Esophagus (tissue), 2 donors: ENCODE data around the gene SLCO4C1. TPM values are rescaled to one million over a fixed set of nuclear protein-coding genes. Genes with fewer than 3 reads are reported as not detected.
"Not testable (repeated sequence)": the region's sequence is repeated elsewhere in the genome, so short reads cannot be mapped to it uniquely, and the experiment has no call there.

ENCODE experiments used
- H3K27ac ChIP-seq, 2 donors: one replicate each; pipeline ENCODE4 v1.5.1; 2013; ENCODE audit warnings: low read depth in 2 of 2, mild to moderate bottlenecking in 2 of 2, inconsistent platforms in 1 of 2, low read length in 1 of 2, moderate library complexity in 1 of 2
- H3K27me3 ChIP-seq, 2 donors: one replicate each; pipeline ENCODE4 v1.6.1; 2013; ENCODE audit warnings: low read length in 2 of 2, control low read depth in 1 of 2, mild to moderate bottlenecking in 1 of 2; ENCODE audit not compliant: insufficient read depth in 2 of 2, control insufficient read depth in 1 of 2
- H3K36me3 ChIP-seq, 2 donors: one replicate each; pipeline ENCODE4 v1.6.1; 2013; ENCODE audit warnings: low read length in 1 of 2; ENCODE audit not compliant: control insufficient read depth in 2 of 2, insufficient read depth in 2 of 2
- H3K4me1 ChIP-seq, 2 donors: one replicate each; pipeline ENCODE4 v1.6.1; 2013; ENCODE audit warnings: low read length in 1 of 2; ENCODE audit not compliant: control insufficient read depth in 2 of 2, insufficient read depth in 2 of 2
- H3K4me3 ChIP-seq, 2 donors: one replicate each; pipeline ENCODE4 v1.5.1; 2013; ENCODE audit warnings: low read length in 2 of 2, mild to moderate bottlenecking in 2 of 2, low read depth in 1 of 2, moderate library complexity in 1 of 2
- H3K9me3 ChIP-seq, 2 donors: one replicate each; pipeline ENCODE4 v1.6.1; 2013; ENCODE audit warnings: mild to moderate bottlenecking in 2 of 2, low read depth in 1 of 2, low read length in 1 of 2, moderate library complexity in 1 of 2; ENCODE audit not compliant: control insufficient read depth in 2 of 2, insufficient read depth in 1 of 2
- WGBS, 2 donors: extraction: QIAGEN DNeasy Blood & Tissue Kit; methylation state at CpG; one replicate each; pipeline ENCODE4 v1.1.7; 2013; 5-methylcytosine and 5-hydroxymethylcytosine counted together
- polyA plus RNA-seq, 2 donors: library from polyadenylated mRNA; stranded (reverse); fragments of 200-250 nt; gene quantifications; one replicate each; pipeline ENCODE4 v1.2.3, GENCODE V29; 2013
- donor health status: healthy with polysubstance abuse.
- donor health status: Bipolar disorder and iron deficiency.

Gene SLCO4C1, protein sequence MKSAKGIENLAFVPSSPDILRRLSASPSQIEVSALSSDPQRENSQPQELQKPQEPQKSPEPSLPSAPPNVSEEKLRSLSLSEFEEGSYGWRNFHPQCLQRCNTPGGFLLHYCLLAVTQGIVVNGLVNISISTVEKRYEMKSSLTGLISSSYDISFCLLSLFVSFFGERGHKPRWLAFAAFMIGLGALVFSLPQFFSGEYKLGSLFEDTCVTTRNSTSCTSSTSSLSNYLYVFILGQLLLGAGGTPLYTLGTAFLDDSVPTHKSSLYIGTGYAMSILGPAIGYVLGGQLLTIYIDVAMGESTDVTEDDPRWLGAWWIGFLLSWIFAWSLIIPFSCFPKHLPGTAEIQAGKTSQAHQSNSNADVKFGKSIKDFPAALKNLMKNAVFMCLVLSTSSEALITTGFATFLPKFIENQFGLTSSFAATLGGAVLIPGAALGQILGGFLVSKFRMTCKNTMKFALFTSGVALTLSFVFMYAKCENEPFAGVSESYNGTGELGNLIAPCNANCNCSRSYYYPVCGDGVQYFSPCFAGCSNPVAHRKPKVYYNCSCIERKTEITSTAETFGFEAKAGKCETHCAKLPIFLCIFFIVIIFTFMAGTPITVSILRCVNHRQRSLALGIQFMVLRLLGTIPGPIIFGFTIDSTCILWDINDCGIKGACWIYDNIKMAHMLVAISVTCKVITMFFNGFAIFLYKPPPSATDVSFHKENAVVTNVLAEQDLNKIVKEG
- under 1 TPM in 1 of 2 donors, not detected in 1; 0.04 TPM for polyA plus RNA-seq

GRCh38 chr5:102296178-102296817 lies at the start of gene SLCO4C1:
SLCO4C1 (minus strand) TSS chr5:102296284; CDS start chr5:102296262, 22 bp downstream.
- peaks cover 2 to 8% of the 10 kb centered on the region in 2 donors for H3K4me1 ChIP-seq
- H3K27ac ChIP-seq, result no peak within 1 kb of the TSS
- peak within 1 kb of the TSS; percentile 28 to 40 for H3K4me3 ChIP-seq
- no peaks in the 10 kb centered on the region for H3K36me3 ChIP-seq
- H3K9me3 ChIP-seq, result no peaks in the 10 kb centered on the region
- 1 to 3% methylated on average over 42 of the region's 42 CpGs for WGBS, 2 donors
- H3K27me3 ChIP-seq, result no peaks in the 10 kb centered on the region

GRCh38 chr5:102341681-102342288 lies 45.7 kb upstream of the SLCO4C1 start:
- no peaks in the 10 kb centered on the region for H3K4me1 ChIP-seq
- peaks cover 0 to 4% of the 10 kb centered on the region in 2 donors for H3K9me3 ChIP-seq
- H3K4me3 ChIP-seq, result no peak overlapping the region
- 43 to 51% methylated on average over 2 of the region's 2 CpGs for WGBS, 2 donors
- no peaks in the 10 kb centered on the region for H3K27me3 ChIP-seq
- H3K36me3 ChIP-seq, result no peaks in the 10 kb centered on the region
- H3K27ac ChIP-seq, result no peak overlapping the region

DNA sequence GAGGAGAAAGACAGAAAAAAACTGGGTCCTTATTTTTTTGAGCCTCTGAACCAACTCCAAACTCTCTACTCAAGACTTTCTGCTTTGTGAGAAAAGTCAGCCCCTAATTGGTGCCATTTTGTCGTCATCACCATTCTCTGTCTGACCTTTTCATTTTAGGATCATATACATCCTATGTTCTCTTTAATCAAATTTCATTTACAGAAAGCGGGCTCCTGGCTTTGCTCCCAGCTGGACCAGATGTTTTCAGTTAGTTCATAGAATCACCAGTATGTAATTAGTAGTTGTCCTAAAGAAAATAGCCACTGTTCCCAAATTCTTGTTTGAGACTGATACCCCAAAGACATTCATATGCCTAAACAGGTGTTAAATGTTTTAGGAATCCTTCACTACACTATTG lies 28.6 kb upstream of the SLCO4C1 start:
- Histone ChIP-seq H3K27me3 (no peaks in the 10 kb centered on the region), H3K36me3 (no peaks in the 10 kb centered on the region), H3K4me1 (no peaks in the 10 kb centered on the region), H3K4me3 (no peak overlapping the region), H3K9me3 (peaks cover 0 to 2% of the 10 kb centered on the region in 2 donors), H3K27ac (no peak overlapping the region)
- 54 to 64% methylated on average over 2 of the region's 2 CpGs for WGBS, 2 donors

GRCh38 chr5:102318801-102319200 lies 22.7 kb upstream of the SLCO4C1 start:
- H3K4me1 ChIP-seq, H3K27ac ChIP-seq, H3K27me3 ChIP-seq, H3K9me3 ChIP-seq, H3K4me3 ChIP-seq, H3K36me3 ChIP-seq: not testable (repeated sequence)
- 78 to 83% methylated on average over 4 of the region's 4 CpGs for WGBS, 2 donors

- Histone ChIP-seq H3K4me3 (no peak overlapping the region), H3K4me1 (no peaks in the 10 kb centered on the region), H3K9me3 (no peaks in the 10 kb centered on the region), H3K27me3 (no peaks in the 10 kb centered on the region), H3K36me3 (no peaks in the 10 kb centered on the region), H3K27ac (no peak overlapping the region)
- WGBS, 2 donors, result 79 to 83% methylated on average over 1 of the region's 1 CpG
These were observed 18.2 kb upstream of the SLCO4C1 start for GRCh38 chr5:102314328-102314727.

- H3K9me3 ChIP-seq, result no peaks in the 10 kb centered on the region
- no peak overlapping the region for H3K4me3 ChIP-seq
- H3K27me3 ChIP-seq, result no peaks in the 10 kb centered on the region
- 78 to 89% methylated on average over 2 of the region's 2 CpGs for WGBS, 2 donors
- no peaks in the 10 kb centered on the region for H3K4me1 ChIP-seq
- no peak overlapping the region for H3K27ac ChIP-seq
- no peaks in the 10 kb centered on the region for H3K36me3 ChIP-seq
These were observed 17.8 kb upstream of the SLCO4C1 start for GRCh38 chr5:102313912-102314311.

GRCh38 chr5:102312586-102313370 lies 16.7 kb upstream of the SLCO4C1 start:
- WGBS, 2 donors, result 83 to 93% methylated on average over 5 of the region's 5 CpGs
- no peak overlapping the region for H3K4me3 ChIP-seq

DNA sequence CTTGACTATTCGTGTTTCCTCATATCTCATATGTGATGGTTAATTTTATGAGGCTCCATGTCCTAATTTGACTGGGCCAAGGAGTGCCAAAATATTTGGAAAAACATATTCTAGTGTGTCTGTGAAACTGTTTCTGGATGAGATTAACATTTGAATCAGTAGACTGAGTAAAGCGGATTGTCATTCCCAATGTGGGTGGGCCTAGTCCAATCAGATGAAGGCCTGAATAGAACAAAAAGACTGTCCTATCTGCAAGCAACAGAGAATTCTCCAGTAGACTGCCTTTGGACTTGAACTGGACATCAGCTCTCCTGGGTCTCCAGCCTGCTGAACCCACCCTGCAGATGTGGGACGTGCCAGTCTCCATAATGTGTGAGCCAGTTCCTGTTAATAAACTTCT lies 13.5 kb upstream of the SLCO4C1 start:
- H3K4me1 ChIP-seq, result no peaks in the 10 kb centered on the region
- no peaks in the 10 kb centered on the region for H3K27me3 ChIP-seq
- 86 to 88% methylated on average over 3 of the region's 3 CpGs for WGBS, 2 donors
- H3K36me3 ChIP-seq, result no peaks in the 10 kb centered on the region
- no peak overlapping the region for H3K27ac ChIP-seq
- H3K4me3 ChIP-seq, result no peak overlapping the region
- no peaks in the 10 kb centered on the region for H3K9me3 ChIP-seq

More at GRCh38 chr5:102312586-102313370, 16.7 kb upstream of the SLCO4C1 start:
- Histone ChIP-seq H3K27me3 (no peaks in the 10 kb centered on the region), H3K36me3 (no peaks in the 10 kb centered on the region), H3K27ac (no peak overlapping the region), H3K4me1 (no peaks in the 10 kb centered on the region), H3K9me3 (no peaks in the 10 kb centered on the region)

GRCh38 chr5:102307232-102307631 lies 11.1 kb upstream of the SLCO4C1 start:
- no peak overlapping the region for H3K4me3 ChIP-seq

More at GRCh38 chr5:102307232-102307631, 11.1 kb upstream of the SLCO4C1 start:
- Histone ChIP-seq H3K9me3 (no peaks in the 10 kb centered on the region), H3K36me3 (no peaks in the 10 kb centered on the region), H3K27ac (no peak overlapping the region), H3K27me3 (no peaks in the 10 kb centered on the region), H3K4me1 (no peaks in the 10 kb centered on the region)
